ENCODE results near the gene JARID2. TPM values are rescaled to one million over a fixed set of nuclear protein-coding genes. Genes with fewer than 3 reads are reported as not detected.
A peak's percentile ranks its signal among the peaks of the same experiment; 100 is the strongest.

JARID2 gene
- total RNA-seq, 4 donors from 2014 or later: 11.6 to 22.5 (median 16.4) TPM

GRCh38 chr6:15440040-15440439, 194.2 kb downstream of the JARID2 start:
- TF ChIP-seq CTCF (IDR thresholded peaks at IDR 0.05 in 4 of 5, conservative IDR thresholded peaks at IDR 0.05 in 1 of 5): no peak
- TF ChIP-seq POLR2A (IDR thresholded peaks at IDR 0.05): no peak
- H3K36me3 ChIP-seq: no peaks in the 10 kb centered on the region
- intact Hi-C loops (cut with DNase I; ENCODE audit: low total_unique reads) (loop anchor here (5.0 kb wide), 2 partner anchors 173 to 518 kb away; no protein-coding TSS in a partner anchor), in situ Hi-C loops (cut with MboI; ENCODE audit: low sequenced_read_pairs in 4 of 4) (loop anchor here in 1 of 4 donors (25.0 kb wide), 1 partner anchor 178 kb away; no protein-coding TSS in a partner anchor)
- DNase-seq (no peak), ATAC-seq (no peak)
- no peaks in the 10 kb centered on the region for H3K27me3 ChIP-seq
- peaks cover 56 to 63% of the 10 kb centered on the region in 2 donors for H3K4me1 ChIP-seq
- H3K27ac ChIP-seq: peak overlapping the region in 3 of 4 donors; percentile 24 to 45 (median 27)
- H3K4me3 ChIP-seq: no peak overlapping the region
- H3K9me3 ChIP-seq: no peaks in the 10 kb centered on the region

- intact Hi-C loops (cut with DNase I; ENCODE audit: low total_unique reads): loop anchor here (5.0 kb wide), 2 partner anchors 174 to 519 kb away; no protein-coding TSS in a partner anchor
- Histone ChIP-seq H3K4me3 (no peak overlapping the region), H3K27ac (peak overlapping the region; percentile 9 to 64 (median 32)), H3K9me3 (no peaks in the 10 kb centered on the region), H3K4me1 (peaks cover 60 to 69% of the 10 kb centered on the region in 2 donors), H3K36me3 (no peaks in the 10 kb centered on the region), H3K27me3 (no peaks in the 10 kb centered on the region)
- TF ChIP-seq POLR2A (IDR thresholded peaks at IDR 0.05) (no peak), CTCF (IDR thresholded peaks at IDR 0.05 in 4 of 5, conservative IDR thresholded peaks at IDR 0.05 in 1 of 5) (peak; percentile 60 to 85 (median 80))
- in situ Hi-C loops (cut with MboI; ENCODE audit: low sequenced_read_pairs in 4 of 4): loop anchor here in 1 of 4 donors (25.0 kb wide), 1 partner anchor 179 kb away; no protein-coding TSS in a partner anchor
- DNase-seq: peak; percentile 25 to 33
- peak; percentile 44 to 55 for ATAC-seq
Measured at GRCh38 chr6:15441215-15441868, 195.5 kb downstream of the JARID2 start.

GRCh38 chr6:15441981-15442380, 196.1 kb downstream of the JARID2 start:
- intact Hi-C loops (cut with DNase I; ENCODE audit: low total_unique reads) (loop anchor here (2.0 to 5.0 kb wide), 3 partner anchors 49 to 520 kb away; no protein-coding TSS in a partner anchor), in situ Hi-C loops (cut with MboI; ENCODE audit: low sequenced_read_pairs in 4 of 4) (loop anchor here in 1 of 4 donors (25.0 kb wide), 1 partner anchor 180 kb away; no protein-coding TSS in a partner anchor)
- TF ChIP-seq POLR2A (IDR thresholded peaks at IDR 0.05) (no peak), CTCF (IDR thresholded peaks at IDR 0.05 in 4 of 5, conservative IDR thresholded peaks at IDR 0.05 in 1 of 5) (no peak)
- Histone ChIP-seq H3K27me3 (no peaks in the 10 kb centered on the region), H3K36me3 (no peaks in the 10 kb centered on the region), H3K9me3 (no peaks in the 10 kb centered on the region), H3K4me1 (peaks cover 60 to 64% of the 10 kb centered on the region in 2 donors), H3K4me3 (no peak overlapping the region), H3K27ac (peak overlapping the region; percentile 45 to 71 (median 66))
- ATAC-seq (no peak), DNase-seq (no peak)

- intact Hi-C loops (cut with DNase I; ENCODE audit: low total_unique reads): loop anchor here (2.0 to 5.0 kb wide), 3 partner anchors 48 to 520 kb away; no protein-coding TSS in a partner anchor
- Histone ChIP-seq H3K4me1 (peaks cover 60 to 63% of the 10 kb centered on the region in 2 donors), H3K27ac (peak overlapping the region; percentile 45 to 71 (median 66)), H3K36me3 (no peaks in the 10 kb centered on the region), H3K27me3 (no peaks in the 10 kb centered on the region), H3K9me3 (no peaks in the 10 kb centered on the region), H3K4me3 (no peak overlapping the region)
- DNase-seq (no peak), ATAC-seq (no peak)
- in situ Hi-C loops (cut with MboI; ENCODE audit: low sequenced_read_pairs in 4 of 4): loop anchor here in 1 of 4 donors (25.0 kb wide), 1 partner anchor 180 kb away; no protein-coding TSS in a partner anchor
- no peak for TF ChIP-seq POLR2A (IDR thresholded peaks at IDR 0.05)
- TF ChIP-seq CTCF (IDR thresholded peaks at IDR 0.05 in 4 of 5, conservative IDR thresholded peaks at IDR 0.05 in 1 of 5): no peak
Measured at GRCh38 chr6:15442467-15442866, 196.6 kb downstream of the JARID2 start.

Data from gastrocnemius medialis (tissue), 4 donors.